Measurements from ENCODE around the gene SPINK9.

- no peak for TF ChIP-seq POLR2AphosphoS5 (IDR thresholded peaks at IDR 0.05)
- no peak for TF ChIP-seq POLR2A (IDR thresholded peaks at IDR 0.05)
- no peak for TF ChIP-seq CTCF (IDR thresholded peaks at IDR 0.05)
- no peak for TF ChIP-seq EP300 (IDR thresholded peaks at IDR 0.05; ENCODE audit: low read depth)
Measured at GRCh38 chr5:148372893-148373292, 37.5 kb downstream of the SPINK9 start.

Measured in transverse colon (tissue), 4 donors.